NK-92 (cell line): ENCODE results near the gene DNMT3A.

ENCODE experiments used
- DNase-seq: peaks from one replicate; lab custom pipeline; 2025; ENCODE audit not compliant: unreplicated experiment; lab: John Stamatoyannopoulos, UW

DNMT3A gene

DNA sequence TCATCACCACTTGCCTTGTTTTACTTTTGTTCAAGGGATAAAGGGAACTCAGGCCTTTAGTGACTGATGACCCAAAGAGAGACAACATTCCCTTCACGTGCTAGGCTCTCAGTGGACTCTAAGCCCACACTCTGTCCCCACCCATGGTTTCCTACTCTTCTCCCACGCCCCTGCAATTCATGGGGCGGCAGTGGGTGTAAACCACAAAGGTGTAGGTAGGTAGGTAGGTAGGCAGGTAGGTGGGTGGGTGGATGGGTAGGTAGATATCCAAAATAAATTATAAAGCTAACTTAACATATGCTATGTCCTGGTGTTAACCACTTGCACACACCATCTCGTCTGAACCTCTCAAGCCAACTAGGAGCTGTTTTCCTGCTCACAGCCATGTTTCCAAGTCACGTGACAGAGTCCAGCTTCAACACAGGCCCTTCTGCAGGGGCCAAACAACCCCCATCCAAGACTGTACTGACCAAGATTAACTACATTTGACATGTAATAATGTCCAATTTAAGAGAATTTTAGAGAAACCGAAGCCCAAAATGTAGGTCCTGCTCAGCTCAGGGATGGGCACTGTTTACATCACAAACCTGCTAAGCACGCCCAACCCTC lies 33.7 kb downstream of the DNMT3A start:
- DNase-seq = no peak

DNA sequence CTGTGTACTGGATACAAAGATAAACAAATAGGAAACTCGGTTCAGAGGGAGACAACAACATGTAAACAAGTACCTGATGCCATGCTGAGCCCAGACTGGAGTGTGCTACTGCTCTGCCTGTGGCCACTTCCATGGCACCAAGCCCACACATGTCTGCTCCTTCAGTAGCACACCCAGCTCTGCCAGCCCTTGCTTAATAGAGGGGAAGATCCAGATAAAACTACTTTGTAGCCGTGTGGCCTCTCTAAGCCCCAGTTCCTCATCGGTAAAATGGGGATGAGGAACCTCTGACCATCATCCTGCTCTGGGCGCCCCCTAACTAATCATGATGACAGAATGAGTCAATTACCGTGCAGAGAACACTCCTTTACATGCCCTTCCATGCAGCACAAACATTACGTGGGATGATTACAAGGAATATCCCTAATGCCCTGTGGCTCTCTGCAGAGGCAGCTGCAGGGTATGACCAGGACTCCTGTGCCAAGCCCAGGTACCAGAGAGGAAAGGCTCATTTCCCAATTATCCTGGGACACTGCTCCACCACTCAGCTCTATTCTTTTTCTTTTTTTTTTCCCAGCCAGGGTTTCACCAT lies 34.9 kb downstream of the DNMT3A start:
- DNase-seq = no peak

DNA sequence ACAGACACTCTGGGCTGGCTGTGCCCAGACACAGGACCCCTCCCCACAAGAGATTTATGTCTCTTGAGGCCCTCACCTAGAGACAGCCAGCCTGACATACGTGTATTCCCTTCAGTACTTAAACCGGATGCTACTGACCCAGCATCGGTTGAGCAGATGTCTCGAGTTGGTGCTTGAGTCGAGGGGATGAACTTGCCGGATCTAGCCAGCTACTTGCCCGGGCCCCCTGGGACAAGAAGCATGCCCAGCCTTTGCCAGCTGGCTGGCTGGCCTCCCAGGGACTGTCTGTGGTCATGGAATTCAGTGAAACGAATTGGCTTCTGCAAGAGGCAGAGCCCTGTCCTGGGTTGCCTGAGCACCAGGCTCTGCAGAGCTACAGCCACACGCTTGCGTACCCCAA lies 36.0 kb downstream of the DNMT3A start:
- DNase-seq = no peak

DNA sequence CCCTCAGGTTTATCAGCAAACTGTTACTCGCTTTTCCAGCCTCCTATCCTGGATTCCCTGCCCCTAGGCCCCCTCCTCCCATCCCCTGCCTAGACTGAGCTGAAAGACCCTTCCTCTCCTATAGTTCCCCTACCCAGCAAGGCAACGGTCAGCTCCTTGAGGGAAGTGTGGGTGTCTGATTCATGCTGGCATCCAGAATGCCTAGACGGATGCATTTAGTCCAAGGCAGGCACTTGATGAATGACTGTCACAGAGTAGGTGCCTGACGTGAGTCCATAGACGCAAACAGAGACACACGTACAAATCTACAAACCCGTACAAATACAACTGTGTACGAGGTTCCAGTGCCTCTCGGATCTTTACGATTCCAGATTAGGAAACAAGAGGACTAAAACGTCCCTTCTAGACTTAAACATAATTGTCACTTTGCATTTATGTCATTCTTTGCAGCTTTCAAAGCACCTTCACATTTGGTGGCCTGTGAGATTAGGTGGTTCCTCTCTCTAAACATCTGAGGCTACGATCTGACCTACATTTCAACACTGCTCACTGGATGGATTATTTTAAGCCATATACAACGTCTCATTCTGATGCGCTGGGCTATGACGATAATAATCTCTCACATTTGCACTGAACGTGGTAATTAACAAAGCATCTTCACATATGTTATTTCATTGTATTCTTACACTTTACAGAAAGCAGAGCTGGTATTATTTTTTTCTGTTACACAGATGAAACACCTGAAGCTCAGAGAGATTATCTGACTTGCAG lies 36.7 kb downstream of the DNMT3A start:
- DNase-seq = no peak

DNA sequence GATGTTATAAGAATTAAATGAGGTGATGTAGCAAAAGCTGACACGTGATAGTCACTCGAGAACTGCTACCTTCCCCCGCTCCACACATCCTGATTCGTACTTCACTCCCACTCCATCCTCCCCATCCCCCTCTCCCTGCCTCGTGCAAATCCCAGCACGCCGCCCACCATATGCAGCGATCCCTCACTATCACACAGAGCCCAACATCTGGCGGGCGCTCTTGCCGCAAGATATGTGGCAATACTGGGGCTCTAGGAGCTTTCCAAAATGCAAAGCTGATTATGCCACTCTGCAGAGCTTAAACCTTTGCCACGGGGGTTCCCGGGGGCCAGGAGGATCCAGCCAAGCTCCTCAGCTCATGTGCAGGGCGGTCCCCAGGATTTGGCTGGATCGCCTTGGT lies 37.4 kb downstream of the DNMT3A start:
- no peak for DNase-seq

DNA sequence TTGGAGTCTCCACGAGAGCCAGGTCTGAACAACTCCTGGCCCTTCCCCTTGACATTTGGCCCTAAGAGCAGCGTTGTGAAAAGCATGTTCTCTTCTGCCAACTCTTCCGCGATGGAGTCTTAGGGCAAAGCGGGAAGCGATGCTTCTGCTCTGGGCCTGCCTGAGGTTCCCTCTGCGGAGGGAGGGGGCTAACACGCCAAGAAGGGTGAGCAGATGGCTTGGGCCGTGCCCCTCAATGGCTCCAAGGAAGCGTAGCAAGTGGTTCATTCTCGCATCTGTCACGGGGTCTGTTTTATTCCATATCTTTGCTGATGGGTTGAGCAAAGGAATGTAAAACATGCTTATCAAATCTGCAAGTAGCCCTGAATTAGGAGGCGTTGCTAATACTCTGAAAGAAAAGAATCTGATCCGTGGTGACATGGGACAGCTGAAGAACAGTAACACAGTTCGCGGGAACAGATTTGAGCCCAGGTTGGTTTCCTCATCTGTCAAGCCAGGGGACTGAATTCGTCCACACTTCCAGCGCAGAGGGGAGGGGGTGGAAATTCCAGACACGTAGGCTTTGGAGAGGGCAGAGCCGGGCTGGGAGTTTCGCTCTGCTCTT lies 38.0 kb downstream of the DNMT3A start:
- DNase-seq = no peak

DNA sequence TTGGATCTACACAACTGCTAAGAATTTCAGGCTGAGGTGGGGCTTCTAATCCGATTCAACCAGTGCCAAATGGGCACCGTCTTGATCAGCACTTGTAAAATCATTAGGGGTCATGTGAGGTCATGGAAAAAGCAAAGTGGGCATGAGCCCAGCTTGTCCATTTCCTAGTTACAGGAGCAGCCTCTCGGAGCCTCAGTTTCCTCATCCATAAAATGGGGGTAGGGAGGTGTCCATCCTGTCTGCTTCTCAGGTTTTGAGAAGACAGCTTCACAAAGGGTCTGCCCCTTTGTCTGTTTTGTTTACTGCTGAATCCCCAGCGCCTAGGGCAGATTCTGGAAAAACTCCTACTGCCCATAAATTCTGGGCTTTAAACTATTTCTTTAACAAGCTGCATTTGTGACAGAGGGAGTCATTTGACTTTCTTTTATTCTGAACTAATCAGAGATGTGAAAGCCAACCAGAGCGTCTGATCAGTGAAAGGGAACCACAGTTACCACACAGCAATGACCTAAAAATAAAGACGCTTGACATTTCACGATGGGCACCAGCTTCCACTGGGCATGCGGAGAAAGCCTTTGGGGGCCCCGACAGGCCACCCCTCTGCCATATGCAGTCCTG lies 38.9 kb downstream of the DNMT3A start:
- no peak for DNase-seq

DNA sequence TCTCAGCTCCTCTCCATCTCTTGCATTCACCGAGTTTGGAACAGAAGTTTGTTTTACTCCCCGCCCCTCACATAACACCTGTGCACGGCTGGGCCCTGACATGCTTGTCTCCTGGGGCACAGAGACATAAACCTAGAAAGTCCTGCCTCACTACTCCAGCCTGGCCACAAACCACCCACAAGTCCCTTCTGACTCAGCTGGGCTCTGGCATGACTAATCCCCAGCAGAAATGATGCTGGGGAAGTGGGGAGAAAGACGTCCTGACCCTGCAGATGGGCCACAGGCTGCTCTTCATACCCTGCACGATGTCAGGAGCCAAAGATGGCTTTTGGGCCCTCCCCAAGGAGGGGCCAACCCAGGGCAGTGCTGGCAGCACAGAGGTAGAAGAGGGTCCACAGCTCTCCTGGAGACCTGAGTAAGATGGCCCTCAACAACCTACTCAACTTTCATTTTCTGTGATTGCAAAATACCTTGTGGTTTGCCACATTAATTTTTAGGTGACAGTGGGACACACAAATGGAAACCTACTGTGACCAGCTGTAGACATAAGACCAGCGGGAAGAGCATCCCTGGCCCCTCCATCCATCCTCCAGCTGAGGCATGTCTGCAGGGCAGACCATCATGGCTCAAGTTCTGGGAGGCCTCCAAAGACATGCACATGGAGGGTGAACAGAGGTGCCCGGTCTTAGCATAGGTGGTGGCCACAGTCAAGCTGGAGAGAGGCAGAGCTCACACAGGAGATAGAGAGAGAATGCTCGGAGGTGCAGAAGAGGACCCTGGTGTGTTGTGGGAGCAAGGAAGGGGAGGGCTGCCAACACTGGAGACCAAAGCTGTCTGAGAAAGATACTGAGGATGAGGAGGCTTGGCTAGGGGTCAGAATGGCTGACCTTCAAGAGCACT lies 40.0 kb downstream of the DNMT3A start:
- no peak for DNase-seq

DNA sequence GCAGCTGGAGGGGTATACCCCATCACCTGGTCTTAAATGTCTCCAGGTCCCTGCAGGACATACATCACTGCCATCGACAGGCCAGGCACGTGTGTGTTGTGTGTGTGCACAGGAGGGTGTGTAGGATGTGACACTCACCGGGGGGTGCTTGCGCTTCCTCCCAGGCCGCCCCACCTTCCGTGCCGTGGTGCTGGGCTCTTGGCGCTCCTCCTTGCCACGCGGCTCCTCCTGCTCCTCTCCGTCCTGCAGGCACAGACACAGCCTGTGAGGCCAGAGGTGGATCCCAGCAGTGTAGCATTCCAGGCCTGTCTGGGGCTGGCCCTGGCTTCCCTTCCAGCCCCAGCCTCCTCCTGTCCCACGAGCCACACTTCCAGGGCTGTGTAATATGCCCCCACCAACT lies 41.7 kb downstream of the DNMT3A start:
- no peak for DNase-seq

DNA sequence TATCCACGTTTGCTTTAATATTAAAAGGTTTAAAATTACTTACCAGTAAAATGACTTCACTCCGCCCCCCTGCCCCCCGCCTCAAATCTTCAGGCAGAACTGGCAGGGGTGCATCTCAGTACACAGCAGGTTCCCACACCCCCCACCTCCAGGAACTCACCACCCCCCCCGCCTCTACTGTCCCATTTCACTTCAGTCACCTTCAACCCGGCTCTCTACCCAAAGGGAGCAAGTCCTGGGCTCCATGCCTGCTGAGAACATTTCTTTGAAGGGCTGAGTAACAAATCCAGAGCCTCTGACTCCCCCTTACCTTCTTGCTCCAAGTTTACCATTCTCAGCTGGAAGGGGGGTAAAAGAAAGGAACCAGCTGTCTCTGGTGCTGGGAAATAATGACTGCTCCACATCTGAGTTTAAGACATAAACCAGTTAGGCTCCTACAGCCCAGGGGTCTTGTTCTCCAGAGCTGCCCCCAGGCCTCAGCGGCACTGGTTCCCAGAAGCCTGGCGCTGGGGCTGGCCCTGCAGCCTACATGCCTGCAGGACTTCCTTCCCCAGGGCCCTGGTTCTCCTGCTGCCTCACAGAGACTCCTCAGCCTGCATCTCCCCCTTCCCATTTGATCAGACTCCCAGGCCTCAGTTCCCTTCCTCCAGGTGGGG lies 42.8 kb downstream of the DNMT3A start:
- DNase-seq = no peak

DNA sequence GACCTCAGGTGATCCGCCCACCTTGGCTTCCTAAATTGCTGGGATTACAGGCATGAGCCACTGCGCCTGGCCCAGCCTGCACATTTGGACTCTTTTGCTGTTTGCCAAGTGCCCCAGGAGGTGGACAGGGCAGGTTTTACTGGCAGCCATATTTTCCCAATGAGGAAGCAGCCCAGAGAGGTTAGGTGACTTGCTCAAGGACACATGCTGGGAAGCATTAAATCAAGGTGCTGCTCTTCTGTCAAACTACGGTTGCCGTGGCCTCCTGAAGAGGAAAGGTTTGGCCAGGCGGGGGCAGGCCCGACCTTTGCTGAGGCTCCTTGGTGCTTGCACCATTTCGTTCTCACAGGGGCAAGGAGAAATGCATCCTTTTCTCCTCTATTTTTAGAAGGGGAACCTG lies 44.0 kb downstream of the DNMT3A start:
- no peak for DNase-seq

DNA sequence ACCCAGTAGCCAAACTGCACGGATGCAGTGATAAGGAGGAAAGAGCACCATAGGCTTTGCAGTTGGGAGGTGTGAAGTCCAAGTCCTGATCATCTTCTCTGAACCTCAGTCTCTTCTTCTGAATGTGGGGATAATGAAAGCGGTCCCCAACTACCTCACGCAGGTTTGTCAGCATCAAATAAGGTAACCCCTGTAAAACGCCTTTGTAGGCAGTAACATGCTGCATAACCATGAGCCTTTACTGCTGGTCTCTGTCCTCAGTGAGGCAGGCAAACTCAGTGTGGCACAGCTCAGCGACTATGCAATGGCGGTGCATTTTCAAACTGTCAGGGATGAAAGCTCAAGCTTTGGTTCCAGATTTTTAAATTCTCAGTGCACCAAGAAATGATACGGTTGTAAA lies 46.1 kb downstream of the DNMT3A start:
- DNase-seq = no peak

DNA sequence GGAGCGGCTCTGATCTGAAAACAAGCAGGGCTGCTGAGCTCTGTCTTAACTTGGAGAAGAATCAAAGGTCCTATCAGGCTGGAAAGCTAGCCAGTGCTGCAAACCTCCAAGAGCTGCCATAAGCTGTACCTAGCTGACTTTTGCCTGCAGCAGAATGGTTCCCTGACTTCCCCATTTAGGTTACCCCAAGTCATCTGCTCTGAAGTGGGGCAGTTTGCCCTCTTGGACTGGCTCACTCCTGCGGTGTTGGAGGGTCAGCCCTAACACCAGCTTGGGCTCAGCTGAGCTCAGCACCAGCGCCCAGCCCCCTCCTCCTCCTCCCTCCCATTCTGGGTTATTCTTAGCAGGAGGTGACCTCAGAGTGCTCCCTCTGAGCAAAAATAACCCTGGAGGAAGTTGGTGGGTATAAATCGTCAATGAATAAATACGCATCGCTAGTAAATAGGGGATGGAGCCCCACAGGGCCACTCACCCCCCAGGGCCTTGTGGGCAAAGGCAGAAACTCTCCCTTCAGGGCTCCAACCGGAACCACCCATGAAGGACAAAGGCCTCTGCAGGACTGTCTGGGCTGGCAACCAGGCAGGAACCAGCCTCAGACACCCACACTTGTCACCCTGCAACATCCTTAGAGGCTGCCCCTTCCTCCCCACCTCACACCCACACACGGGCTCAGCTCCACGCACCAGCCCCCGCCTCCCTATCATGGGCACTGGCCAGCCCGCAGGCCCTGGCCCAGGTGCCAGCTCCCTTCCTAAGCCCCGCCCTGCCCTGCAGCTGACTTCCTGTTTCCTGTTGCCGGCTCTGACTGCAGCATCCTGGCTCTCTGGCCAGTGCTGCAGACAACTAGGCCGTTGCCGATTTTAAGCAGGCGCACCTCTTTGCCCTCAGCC lies 46.9 kb downstream of the DNMT3A start:
- DNase-seq = no peak

DNA sequence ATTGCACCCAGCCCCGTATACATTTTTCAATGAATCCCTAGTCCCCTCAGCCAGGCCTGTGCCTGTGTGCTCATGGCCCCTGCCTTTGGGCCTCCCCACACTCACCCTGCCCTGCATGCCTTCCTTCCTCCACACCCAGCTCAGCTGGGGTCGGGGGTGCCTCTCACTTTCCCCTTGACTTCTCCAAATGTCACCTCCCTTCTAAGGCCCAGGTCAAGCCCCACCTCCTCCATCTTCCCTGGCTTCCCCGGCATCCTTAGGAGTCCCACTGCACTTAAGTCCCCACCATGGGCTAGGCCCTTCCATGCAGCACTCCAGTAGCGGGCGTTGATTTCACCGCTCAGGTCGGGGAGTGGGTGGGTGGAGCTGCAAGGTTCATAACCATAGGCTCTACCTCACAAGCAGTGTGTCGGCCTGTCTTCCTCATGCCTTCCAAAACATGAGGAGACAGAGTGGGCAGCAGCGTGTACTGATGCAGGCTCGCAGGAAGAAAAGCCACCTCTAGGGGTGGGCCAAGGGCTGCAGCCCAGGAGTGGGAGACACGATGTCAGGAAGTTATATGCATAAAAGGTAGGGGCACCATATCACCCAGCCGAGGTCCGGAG lies 47.7 kb downstream of the DNMT3A start:
- DNase-seq = no peak

DNA sequence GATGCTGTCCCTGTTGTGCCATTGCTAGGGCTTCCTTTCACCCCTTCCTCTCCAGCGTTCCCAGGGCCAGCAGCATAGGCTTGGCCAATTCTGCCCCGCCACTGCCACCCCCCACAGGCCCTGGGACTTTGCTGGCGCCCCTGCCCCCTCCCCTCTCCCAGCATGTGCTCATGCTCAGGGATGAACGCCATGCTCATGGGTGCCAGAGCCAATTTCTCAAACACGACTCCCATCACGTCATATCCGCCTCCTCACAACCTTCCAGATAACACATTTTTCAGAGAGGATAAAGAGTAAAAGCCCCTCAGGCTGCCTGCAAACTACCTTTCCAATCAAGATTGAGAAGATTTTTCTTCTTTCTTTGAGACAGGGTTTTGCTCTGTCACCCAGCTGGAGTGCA lies 48.6 kb downstream of the DNMT3A start:
- DNase-seq = no peak

DNA sequence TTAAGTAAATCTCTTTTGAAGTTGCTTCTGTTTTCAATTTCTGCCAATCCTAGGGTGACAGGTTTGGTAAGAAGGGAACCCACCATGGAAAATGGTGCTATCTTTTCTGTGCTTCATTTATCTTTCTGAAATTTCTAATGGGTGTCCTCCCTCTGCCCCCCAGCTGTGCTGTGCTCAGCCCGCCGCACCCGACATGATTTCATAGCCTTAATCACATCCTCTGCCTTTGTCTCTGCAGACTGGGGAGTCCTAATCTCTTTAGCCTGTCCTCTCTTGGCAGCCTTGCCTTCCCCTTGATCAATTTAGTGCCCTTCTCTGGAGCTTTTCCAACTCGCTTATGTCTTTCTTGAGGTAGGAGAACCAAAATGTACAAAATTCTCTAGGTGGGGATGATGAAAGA lies 49.3 kb downstream of the DNMT3A start:
- no peak for DNase-seq

DNA sequence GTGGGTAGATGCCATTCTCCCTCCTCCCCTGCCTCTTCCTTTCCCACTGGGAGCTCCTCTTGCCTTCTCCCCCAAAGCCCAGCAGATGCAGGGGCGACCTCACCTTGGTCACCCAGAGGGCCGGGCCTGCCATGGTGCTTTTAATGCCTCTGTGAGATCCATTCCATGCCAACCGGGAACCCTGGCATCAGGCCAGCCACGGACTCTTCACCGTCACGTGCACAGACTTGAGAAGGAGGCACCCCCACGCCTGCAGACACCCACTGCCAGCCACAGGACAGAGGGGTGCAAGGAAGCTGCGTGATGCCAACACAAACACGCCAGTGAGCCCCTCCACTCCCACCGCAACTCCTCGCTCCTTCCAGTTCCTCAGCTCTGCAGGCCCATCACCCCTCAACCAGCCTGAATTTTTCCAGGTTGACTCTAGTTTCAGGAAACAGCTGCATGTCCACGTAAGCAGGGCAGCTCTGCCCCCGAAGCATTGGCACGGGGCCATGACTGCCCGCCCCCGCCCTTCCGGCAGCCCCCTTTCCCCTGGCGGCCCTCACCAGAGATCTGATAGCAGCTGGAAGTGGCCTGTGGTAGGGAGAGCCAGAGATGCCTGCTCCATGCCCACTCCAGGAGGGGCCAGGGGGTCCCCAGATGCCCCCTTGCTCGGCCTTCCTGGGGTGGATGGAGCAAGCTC lies 50.8 kb downstream of the DNMT3A start:
- DNase-seq = no peak
